ENCODE results near the gene SPINK4. TPM values are rescaled to one million over a fixed set of nuclear protein-coding genes. Genes with fewer than 3 reads are reported as not detected.

Gene SPINK4
- polyA plus RNA-seq, 3 donors = not detected

- Mint-ChIP-seq H3K4me3 (no peak overlapping the region), H3K4me1 (peaks cover 12% of the 10 kb centered on the region), H3K9me3 (no peaks in the 10 kb centered on the region), H3K27ac (peak overlapping the region in 2 of 7 donors; percentile 8 to 12), H3K36me3 (no peaks in the 10 kb centered on the region), H3K27me3 (ENCODE audit: low read depth in 3 of 3) (peaks cover 0 to 2% (median 2%) of the 10 kb centered on the region in 3 donors)
- Histone ChIP-seq H3K4me1 (ENCODE audit: control insufficient read depth in 1 of 2, insufficient read depth in 2 of 2, low read length in 2 of 2) (peaks cover 7 to 9% of the 10 kb centered on the region in 2 donors), H3K9me3 (replicated peaks in 1 of 2; ENCODE audit: control insufficient read depth in 1 of 2, insufficient read depth in 1 of 2, low read length in 2 of 2) (no peaks in the 10 kb centered on the region), H3K27me3 (ENCODE audit: control insufficient read depth in 2 of 2, insufficient read depth in 2 of 2, low read length in 2 of 2) (no peaks in the 10 kb centered on the region), H3K4me3 (replicated peaks in 1 of 3; ENCODE audit: low read depth in 2 of 3, low read length in 3 of 3) (no peak overlapping the region), H3K4me2 (replicated peaks; ENCODE audit: extremely low read depth, low read length, poor library complexity, severe bottlenecking) (no peak overlapping the region), H3K79me2 (ENCODE audit: insufficient read depth, low read length) (no peaks in the 10 kb centered on the region), H2AFZ (ENCODE audit: insufficient read depth, low read depth, low read length, poor library complexity, severe bottlenecking) (no peak overlapping the region), H3K36me3 (replicated peaks in 1 of 2; ENCODE audit: control insufficient read depth in 1 of 2, insufficient read depth in 2 of 2, low read length in 2 of 2) (no peaks in the 10 kb centered on the region), H3K27ac (ENCODE audit: low read depth in 1 of 2, low read length in 2 of 2) (no peak overlapping the region), H4K20me1 (ENCODE audit: insufficient read depth, low read length) (no peaks in the 10 kb centered on the region), H3K9ac (ENCODE audit: insufficient read depth, low read length, poor library complexity, severe bottlenecking) (no peak overlapping the region)
- intact Hi-C loops (cut with micrococcal nuclease) = no loop called here
- TF ChIP-seq CTCF (IDR thresholded peaks at IDR 0.05) = no peak
- no peak for DNase-seq
- WGBS (ENCODE audit: insufficient coverage) = 92% methylated on average over 1 of the region's 1 CpG
These were observed 37.9 kb upstream of the SPINK4 start for GRCh38 chr9:33202018-33202417.

- Histone ChIP-seq H3K27ac (ENCODE audit: low read depth in 1 of 2, low read length in 2 of 2) (no peak overlapping the region), H3K4me3 (replicated peaks in 1 of 3; ENCODE audit: low read depth in 2 of 3, low read length in 3 of 3) (peak overlapping the region in 1 of 3 experiments; percentile 2), H3K4me1 (ENCODE audit: control insufficient read depth in 1 of 2, insufficient read depth in 2 of 2, low read length in 2 of 2) (peaks cover 7 to 9% of the 10 kb centered on the region in 2 donors), H3K79me2 (ENCODE audit: insufficient read depth, low read length) (no peaks in the 10 kb centered on the region), H4K20me1 (ENCODE audit: insufficient read depth, low read length) (no peaks in the 10 kb centered on the region), H3K4me2 (replicated peaks; ENCODE audit: extremely low read depth, low read length, poor library complexity, severe bottlenecking) (peak overlapping the region; percentile 49), H3K36me3 (replicated peaks in 1 of 2; ENCODE audit: control insufficient read depth in 1 of 2, insufficient read depth in 2 of 2, low read length in 2 of 2) (no peaks in the 10 kb centered on the region), H3K9me3 (replicated peaks in 1 of 2; ENCODE audit: control insufficient read depth in 1 of 2, insufficient read depth in 1 of 2, low read length in 2 of 2) (no peaks in the 10 kb centered on the region), H3K27me3 (ENCODE audit: control insufficient read depth in 2 of 2, insufficient read depth in 2 of 2, low read length in 2 of 2) (no peaks in the 10 kb centered on the region), H3K9ac (ENCODE audit: insufficient read depth, low read length, poor library complexity, severe bottlenecking) (no peak overlapping the region), H2AFZ (ENCODE audit: insufficient read depth, low read depth, low read length, poor library complexity, severe bottlenecking) (peak overlapping the region; percentile 64)
- 40% methylated on average over 7 of the region's 11 CpGs for WGBS (ENCODE audit: insufficient coverage)
- Mint-ChIP-seq H3K4me3 (peak overlapping the region; percentile 66 to 72), H3K4me1 (peaks cover 12% of the 10 kb centered on the region), H3K27me3 (ENCODE audit: low read depth in 3 of 3) (peaks cover 0 to 2% (median 2%) of the 10 kb centered on the region in 3 donors), H3K9me3 (peaks cover 0 to 3% (median 0%) of the 10 kb centered on the region in 7 donors), H3K36me3 (no peaks in the 10 kb centered on the region), H3K27ac (peak overlapping the region in 4 of 7 donors; percentile 65 to 76 (median 66))
- peak; percentile 12 to 33 (median 15) for DNase-seq
- no peak for TF ChIP-seq CTCF (IDR thresholded peaks at IDR 0.05)
- intact Hi-C loops (cut with micrococcal nuclease) = no loop called here
These were observed 37.3 kb upstream of the SPINK4 start for GRCh38 chr9:33202552-33203201.
